Measurements from ENCODE around the gene JAKMIP1. TPM values are rescaled to one million over a fixed set of nuclear protein-coding genes. Genes with fewer than 3 reads are reported as not detected.

JAKMIP1 gene
- total RNA-seq, 1 donor from 2014 or later = not detected

GRCh38 chr4:5984843-5985242 is 215.5 kb downstream of the JAKMIP1 start:
- TF ChIP-seq, protein P1, sequence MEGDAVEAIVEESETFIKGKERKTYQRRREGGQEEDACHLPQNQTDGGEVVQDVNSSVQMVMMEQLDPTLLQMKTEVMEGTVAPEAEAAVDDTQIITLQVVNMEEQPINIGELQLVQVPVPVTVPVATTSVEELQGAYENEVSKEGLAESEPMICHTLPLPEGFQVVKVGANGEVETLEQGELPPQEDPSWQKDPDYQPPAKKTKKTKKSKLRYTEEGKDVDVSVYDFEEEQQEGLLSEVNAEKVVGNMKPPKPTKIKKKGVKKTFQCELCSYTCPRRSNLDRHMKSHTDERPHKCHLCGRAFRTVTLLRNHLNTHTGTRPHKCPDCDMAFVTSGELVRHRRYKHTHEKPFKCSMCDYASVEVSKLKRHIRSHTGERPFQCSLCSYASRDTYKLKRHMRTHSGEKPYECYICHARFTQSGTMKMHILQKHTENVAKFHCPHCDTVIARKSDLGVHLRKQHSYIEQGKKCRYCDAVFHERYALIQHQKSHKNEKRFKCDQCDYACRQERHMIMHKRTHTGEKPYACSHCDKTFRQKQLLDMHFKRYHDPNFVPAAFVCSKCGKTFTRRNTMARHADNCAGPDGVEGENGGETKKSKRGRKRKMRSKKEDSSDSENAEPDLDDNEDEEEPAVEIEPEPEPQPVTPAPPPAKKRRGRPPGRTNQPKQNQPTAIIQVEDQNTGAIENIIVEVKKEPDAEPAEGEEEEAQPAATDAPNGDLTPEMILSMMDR (IDR thresholded peaks at IDR 0.05; ENCODE audit: insufficient read depth, low read length, poor library complexity, severe bottlenecking) = no peak
- Histone ChIP-seq H3K27me3 (ENCODE audit: control insufficient read depth, insufficient read depth, low read length) (no peaks in the 10 kb centered on the region), H3K4me3 (ENCODE audit: low read depth, low read length) (no peak overlapping the region), H3K36me3 (ENCODE audit: control insufficient read depth, insufficient read depth, low read length) (no peaks in the 10 kb centered on the region)
- DNase-seq (ENCODE audit: low read depth) = no peak

DNA sequence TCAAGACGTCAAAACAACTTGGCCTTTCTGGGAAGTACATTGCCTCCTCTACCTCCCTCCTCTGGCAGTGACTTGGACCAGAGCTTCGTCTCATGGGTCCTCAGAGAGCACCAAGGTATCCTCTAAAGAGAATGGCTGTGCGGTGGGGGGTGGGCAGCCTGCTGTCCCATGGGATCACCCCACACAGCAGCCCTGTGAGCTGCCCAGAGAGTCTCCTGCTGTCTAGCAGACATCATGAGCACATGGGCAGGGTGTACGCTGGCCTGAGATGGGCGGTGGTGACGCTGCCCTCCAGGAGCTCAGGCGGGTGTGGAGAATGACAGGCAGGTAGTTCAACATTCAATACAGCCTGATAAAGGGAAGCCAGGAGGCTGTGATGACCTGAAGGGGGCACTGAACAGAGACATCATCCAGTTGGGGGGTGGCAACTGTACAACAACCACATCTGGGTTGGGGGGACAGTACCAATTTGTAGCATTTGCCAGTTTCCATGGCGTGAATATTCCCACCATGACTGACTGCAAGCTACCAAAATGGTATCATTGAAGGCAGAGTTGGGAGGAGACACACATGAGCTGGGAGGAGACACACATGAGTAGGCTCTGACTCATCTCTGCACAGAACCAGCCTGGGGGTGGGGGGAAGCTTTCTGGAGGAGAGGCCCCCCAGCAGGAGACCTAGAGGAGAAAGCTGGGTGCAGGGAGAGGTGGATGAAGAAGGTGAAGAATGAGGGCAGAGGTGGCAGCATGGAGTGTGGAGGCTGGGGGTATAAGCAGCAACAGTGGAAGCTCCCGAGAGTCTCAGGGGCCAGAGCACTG is 218.0 kb downstream of the JAKMIP1 start:
- Histone ChIP-seq H3K27me3 (ENCODE audit: control insufficient read depth, insufficient read depth, low read length) (no peaks in the 10 kb centered on the region), H3K4me3 (ENCODE audit: low read depth, low read length) (no peak overlapping the region), H3K36me3 (ENCODE audit: control insufficient read depth, insufficient read depth, low read length) (no peaks in the 10 kb centered on the region)
- TF ChIP-seq, protein P1 (IDR thresholded peaks at IDR 0.05; ENCODE audit: insufficient read depth, low read length, poor library complexity, severe bottlenecking) = no peak
- DNase-seq (ENCODE audit: low read depth) = no peak

DNA sequence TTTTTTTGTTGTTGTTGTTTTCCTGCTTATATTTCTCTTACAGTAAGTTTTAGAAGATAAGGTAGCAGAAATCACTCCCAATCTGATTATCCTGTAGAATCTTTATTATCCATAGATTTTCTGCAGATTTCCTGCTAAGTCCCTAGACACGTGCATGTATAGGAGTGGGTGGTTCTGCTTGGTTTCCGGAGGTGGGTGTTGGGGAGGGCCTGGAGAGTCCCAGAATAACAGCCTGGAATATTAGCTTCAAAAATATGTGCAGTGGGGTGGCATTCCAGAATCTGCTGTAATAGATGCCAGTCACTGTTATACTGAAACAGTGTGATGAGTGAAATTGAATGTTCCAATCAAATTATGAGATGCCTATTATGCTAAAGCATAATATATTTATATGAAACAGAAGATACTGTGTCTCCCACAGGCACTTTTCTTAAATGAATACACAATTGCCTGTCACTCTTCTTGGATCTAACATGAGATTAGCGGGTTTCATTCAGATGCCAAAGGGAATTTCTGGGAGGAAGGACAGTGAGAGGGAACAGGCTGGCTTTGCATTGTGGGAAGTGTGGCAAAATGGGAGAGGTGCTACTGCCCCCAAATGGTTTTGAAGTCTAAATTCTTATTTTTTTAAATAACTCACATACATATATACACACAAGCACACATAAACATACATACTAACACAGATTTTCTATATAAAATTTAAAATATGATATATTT is 219.8 kb downstream of the JAKMIP1 start:
- H3K36me3 ChIP-seq (ENCODE audit: control insufficient read depth, insufficient read depth, low read length) = no peaks in the 10 kb centered on the region
- H3K27me3 ChIP-seq (ENCODE audit: control insufficient read depth, insufficient read depth, low read length) = no peaks in the 10 kb centered on the region
- no peak for DNase-seq (ENCODE audit: low read depth)
- TF ChIP-seq, protein P1 (IDR thresholded peaks at IDR 0.05; ENCODE audit: insufficient read depth, low read length, poor library complexity, severe bottlenecking) = no peak
- H3K4me3 ChIP-seq (ENCODE audit: low read depth, low read length) = no peak overlapping the region

DNA sequence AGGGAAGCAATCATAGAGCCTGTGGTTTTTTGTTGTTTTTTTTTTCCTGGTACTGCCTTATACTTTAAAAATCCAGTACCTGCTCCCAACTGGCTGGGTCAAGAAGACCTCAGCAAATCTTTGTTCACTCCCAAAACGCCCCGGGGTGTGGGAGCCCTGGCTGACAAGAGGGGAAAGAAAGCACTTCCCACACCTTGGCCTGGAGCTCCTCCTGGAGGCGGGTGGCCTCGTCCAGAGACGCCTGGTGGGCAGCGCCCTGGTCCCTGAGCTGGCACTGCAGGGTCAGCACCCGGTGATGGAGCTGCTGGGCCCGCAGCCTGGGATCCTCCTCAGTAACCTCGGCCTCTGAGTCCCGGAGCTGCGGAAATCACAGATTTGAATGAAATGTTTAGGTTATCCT is 220.4 kb downstream of the JAKMIP1 start:
- TF ChIP-seq, protein P1 (IDR thresholded peaks at IDR 0.05; ENCODE audit: insufficient read depth, low read length, poor library complexity, severe bottlenecking) = peak; percentile 20
- H3K27me3 ChIP-seq (ENCODE audit: control insufficient read depth, insufficient read depth, low read length) = no peaks in the 10 kb centered on the region
- no peak for DNase-seq (ENCODE audit: low read depth)

GRCh38 chr4:5976921-5977320 is 223.4 kb downstream of the JAKMIP1 start:
- DNase-seq (ENCODE audit: low read depth) = no peak

More for the DNA sequence above, 220.4 kb downstream of the JAKMIP1 start:
- Histone ChIP-seq H3K4me3 (ENCODE audit: low read depth, low read length) (no peak overlapping the region), H3K36me3 (ENCODE audit: control insufficient read depth, insufficient read depth, low read length) (no peaks in the 10 kb centered on the region)

More at GRCh38 chr4:5976921-5977320, 223.4 kb downstream of the JAKMIP1 start:
- TF ChIP-seq, protein P1 (IDR thresholded peaks at IDR 0.05; ENCODE audit: insufficient read depth, low read length, poor library complexity, severe bottlenecking) = no peak
- Histone ChIP-seq H3K4me3 (ENCODE audit: low read depth, low read length) (no peak overlapping the region), H3K36me3 (ENCODE audit: control insufficient read depth, insufficient read depth, low read length) (no peaks in the 10 kb centered on the region), H3K27me3 (ENCODE audit: control insufficient read depth, insufficient read depth, low read length) (no peaks in the 10 kb centered on the region)

Data from kidney epithelial cell (primary cell).